DND-41 (cell line): ENCODE results near the gene BACH2.

Experiments
- ATAC-seq: fragments of 200-7000 bp; cut with Tn5 transposase; 3 replicates; pipeline ENCODE4 v1.9.1; 2021; ENCODE audit warnings: low read depth; ENCODE audit not compliant: insufficient read depth
- DNase-seq: peaks from one replicate; pipeline ENCODE4 v3.0.0-alpha.2; 2020
- H2AFZ ChIP-seq: 2 replicates; pipeline ENCODE4 v1.6.0; 2012; ENCODE audit warnings: low read depth, low read length
- H3K27ac ChIP-seq: 2 replicates; pipeline ENCODE4 v1.5.1; 2012; ENCODE audit warnings: low read length, inconsistent platforms
- H3K27me3 ChIP-seq: fragments of 200-600 bp; sonication (generic); 2 replicates; pipeline ENCODE4 v1.6.0; 2012; ENCODE audit warnings: low read length, mild to moderate bottlenecking, inconsistent platforms; ENCODE audit not compliant: insufficient read depth, poor library complexity
- H3K36me3 ChIP-seq: 2 replicates; pipeline ENCODE4 v1.5.1; 2012; ENCODE audit warnings: low read length, inconsistent platforms; ENCODE audit not compliant: insufficient read depth
- H3K4me1 ChIP-seq: 2 replicates; pipeline ENCODE4 v1.5.1; 2012; ENCODE audit warnings: mild to moderate bottlenecking, low read length; ENCODE audit not compliant: insufficient read depth
- H3K4me2 ChIP-seq: 2 replicates; pipeline ENCODE4 v1.6.0; 2012; ENCODE audit warnings: mild to moderate bottlenecking, moderate library complexity, low read length, inconsistent platforms; ENCODE audit not compliant: insufficient read depth
- H3K4me3 ChIP-seq, 2 experiments: fragments of 200-600 bp in 1 of 2; shearing (Covaris generic) in 1 of 2; 2 replicates each; pipeline ENCODE4 v1.5.1; 2012 to 2016; ENCODE audit warnings: inconsistent platforms in 2 of 2, low read length in 2 of 2, mild to moderate bottlenecking in 2 of 2, low read depth in 1 of 2, moderate library complexity in 1 of 2
- H3K79me2 ChIP-seq: 2 replicates; pipeline ENCODE4 v1.6.0; 2012; ENCODE audit warnings: low read length, inconsistent platforms; ENCODE audit not compliant: insufficient read depth
- H3K9ac ChIP-seq: 2 replicates; pipeline ENCODE4 v1.6.0; 2012; ENCODE audit warnings: low read depth, mild to moderate bottlenecking, inconsistent platforms, low read length, moderate library complexity
- H3K9me3 ChIP-seq: 2 replicates; pipeline ENCODE4 v1.5.1; 2012; ENCODE audit warnings: low read length, moderate library complexity, mild to moderate bottlenecking, inconsistent platforms; ENCODE audit not compliant: insufficient read depth, severe bottlenecking
- H4K20me1 ChIP-seq: 2 replicates; pipeline ENCODE4 v1.6.0; 2012; ENCODE audit warnings: low read length; ENCODE audit not compliant: insufficient read depth
- EZH2 ChIP-seq: IDR thresholded peaks from 3 replicates; pipeline ENCODE4 v1.6.1; 2012; ENCODE audit warnings: borderline replicate concordance, low read depth, mild to moderate bottlenecking, moderate library complexity, low read length, inconsistent platforms; ENCODE audit not compliant: severe bottlenecking
- TF ChIP-seq, protein P1 (sequence below): IDR thresholded peaks from 2 replicates; pipeline ENCODE4 v1.5.1; 2012; ENCODE audit warnings: borderline replicate concordance, low read length, moderate library complexity, mild to moderate bottlenecking; ENCODE audit not compliant: poor library complexity, severe bottlenecking; ENCODE audit errors: extremely low read depth

BACH2 gene

DNA sequence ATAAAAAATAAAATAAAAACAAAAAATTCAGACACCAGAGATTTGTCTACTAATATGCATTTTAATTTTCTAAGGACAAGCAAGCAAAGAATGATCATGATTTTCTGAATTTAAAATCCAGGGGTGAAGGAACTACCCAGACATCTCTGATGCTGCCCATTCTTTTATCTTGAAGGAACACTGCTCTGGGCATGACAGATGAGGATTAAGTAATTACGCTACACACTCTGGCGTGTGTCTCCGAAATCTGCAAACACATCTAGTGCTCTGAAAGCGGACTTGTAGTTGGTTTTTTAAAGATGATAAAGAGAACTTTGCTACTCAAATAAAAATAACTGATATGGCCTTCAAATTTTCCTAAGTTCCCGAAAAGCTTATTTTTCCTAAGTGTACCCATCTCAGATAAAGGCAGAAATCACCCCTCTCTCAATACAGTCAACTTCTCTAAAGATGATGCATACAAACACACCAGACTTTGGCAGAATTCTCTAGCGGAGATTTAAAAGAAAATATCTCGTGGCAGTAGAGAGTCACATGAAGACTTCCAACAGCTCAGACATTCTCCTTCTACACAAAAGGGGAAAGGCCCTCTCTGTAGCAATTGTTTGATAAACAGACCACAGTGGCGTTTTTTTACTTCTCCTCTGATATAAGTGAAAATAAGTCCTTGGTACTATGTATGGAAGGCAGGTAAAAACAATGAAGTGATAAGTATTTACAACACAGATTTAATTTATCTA, 133.8 kb downstream of the BACH2 start:
- no peaks in the 10 kb centered on the region for H3K79me2 ChIP-seq
- ATAC-seq (no peak), DNase-seq (no peak)
- TF ChIP-seq EZH2 = no peak
- TF ChIP-seq, protein P1, sequence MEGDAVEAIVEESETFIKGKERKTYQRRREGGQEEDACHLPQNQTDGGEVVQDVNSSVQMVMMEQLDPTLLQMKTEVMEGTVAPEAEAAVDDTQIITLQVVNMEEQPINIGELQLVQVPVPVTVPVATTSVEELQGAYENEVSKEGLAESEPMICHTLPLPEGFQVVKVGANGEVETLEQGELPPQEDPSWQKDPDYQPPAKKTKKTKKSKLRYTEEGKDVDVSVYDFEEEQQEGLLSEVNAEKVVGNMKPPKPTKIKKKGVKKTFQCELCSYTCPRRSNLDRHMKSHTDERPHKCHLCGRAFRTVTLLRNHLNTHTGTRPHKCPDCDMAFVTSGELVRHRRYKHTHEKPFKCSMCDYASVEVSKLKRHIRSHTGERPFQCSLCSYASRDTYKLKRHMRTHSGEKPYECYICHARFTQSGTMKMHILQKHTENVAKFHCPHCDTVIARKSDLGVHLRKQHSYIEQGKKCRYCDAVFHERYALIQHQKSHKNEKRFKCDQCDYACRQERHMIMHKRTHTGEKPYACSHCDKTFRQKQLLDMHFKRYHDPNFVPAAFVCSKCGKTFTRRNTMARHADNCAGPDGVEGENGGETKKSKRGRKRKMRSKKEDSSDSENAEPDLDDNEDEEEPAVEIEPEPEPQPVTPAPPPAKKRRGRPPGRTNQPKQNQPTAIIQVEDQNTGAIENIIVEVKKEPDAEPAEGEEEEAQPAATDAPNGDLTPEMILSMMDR = no peak
- 0 out of 2 replicates have a peak, but pooled peaks cover 4% of the 10 kb centered on the region for H3K4me1 ChIP-seq
- H3K9me3 ChIP-seq = no peaks in the 10 kb centered on the region
- H4K20me1 ChIP-seq = no peaks in the 10 kb centered on the region
- H3K9ac ChIP-seq = no peak overlapping the region
- no peak overlapping the region for H3K27ac ChIP-seq
- H3K27me3 ChIP-seq = no peaks in the 10 kb centered on the region
- H3K4me2 ChIP-seq = no peak overlapping the region
- no peaks in the 10 kb centered on the region for H3K36me3 ChIP-seq
- no peak overlapping the region for H2AFZ ChIP-seq
- H3K4me3 ChIP-seq = no peak overlapping the region

DNA sequence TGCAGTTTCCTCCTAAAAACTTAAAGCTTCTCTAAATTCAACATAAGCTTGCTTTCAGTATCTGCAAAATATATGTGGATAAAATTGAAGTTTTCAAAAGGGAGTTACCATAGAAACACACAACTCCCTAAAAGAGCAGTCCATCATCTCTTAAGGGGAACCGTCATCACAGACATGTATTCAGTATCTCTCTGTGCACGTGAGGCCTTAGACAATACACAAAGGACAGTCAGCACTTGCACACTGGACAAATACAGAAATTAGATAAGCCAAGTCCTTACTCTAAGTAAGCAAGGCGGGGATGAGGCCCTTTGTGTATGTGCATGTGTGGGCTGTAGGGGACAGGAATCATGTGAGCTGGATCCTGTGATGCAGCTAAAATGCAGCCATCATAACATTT, 136.6 kb downstream of the BACH2 start:
- Histone ChIP-seq H3K4me1 (no peaks in the 10 kb centered on the region), H3K9me3 (no peaks in the 10 kb centered on the region), H3K9ac (no peak overlapping the region), H3K27ac (no peak overlapping the region), H3K27me3 (no peaks in the 10 kb centered on the region), H3K79me2 (no peaks in the 10 kb centered on the region), H3K4me2 (no peak overlapping the region), H3K36me3 (no peaks in the 10 kb centered on the region), H3K4me3 (no peak overlapping the region), H4K20me1 (no peaks in the 10 kb centered on the region), H2AFZ (no peak overlapping the region)
- TF ChIP-seq EZH2 = no peak
- TF ChIP-seq, protein P1 = no peak
- no peak for DNase-seq
- ATAC-seq = no peak

DNA sequence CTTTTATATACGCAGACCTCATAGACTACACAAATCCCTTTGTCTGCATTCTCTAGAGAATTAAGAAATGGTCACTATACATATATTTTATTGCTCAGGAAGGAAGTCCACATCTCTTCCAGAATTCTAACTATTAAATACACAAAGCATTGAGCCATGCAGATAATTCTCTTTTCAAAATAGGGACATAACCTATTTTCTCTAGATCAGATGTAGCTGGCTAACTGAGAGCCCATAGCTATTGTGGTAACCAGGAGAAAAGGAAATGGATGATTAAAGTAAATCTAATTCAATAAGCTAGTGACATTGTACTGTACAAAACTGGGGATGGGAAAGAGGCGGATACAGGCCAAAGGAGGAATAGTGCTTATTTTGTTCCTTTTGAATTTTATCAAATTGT, 137.2 kb downstream of the BACH2 start:
- no peak overlapping the region for H2AFZ ChIP-seq
- TF ChIP-seq, protein P1 = no peak
- H3K9me3 ChIP-seq = no peaks in the 10 kb centered on the region
- H3K27ac ChIP-seq = no peak overlapping the region
- H3K4me3 ChIP-seq = no peak overlapping the region
- H3K4me2 ChIP-seq = no peak overlapping the region
- H3K79me2 ChIP-seq = no peaks in the 10 kb centered on the region
- no peaks in the 10 kb centered on the region for H3K27me3 ChIP-seq
- H3K36me3 ChIP-seq = no peaks in the 10 kb centered on the region
- no peak for ATAC-seq
- DNase-seq = no peak
- H4K20me1 ChIP-seq = no peaks in the 10 kb centered on the region
- no peak overlapping the region for H3K9ac ChIP-seq
- H3K4me1 ChIP-seq = no peaks in the 10 kb centered on the region

DNA sequence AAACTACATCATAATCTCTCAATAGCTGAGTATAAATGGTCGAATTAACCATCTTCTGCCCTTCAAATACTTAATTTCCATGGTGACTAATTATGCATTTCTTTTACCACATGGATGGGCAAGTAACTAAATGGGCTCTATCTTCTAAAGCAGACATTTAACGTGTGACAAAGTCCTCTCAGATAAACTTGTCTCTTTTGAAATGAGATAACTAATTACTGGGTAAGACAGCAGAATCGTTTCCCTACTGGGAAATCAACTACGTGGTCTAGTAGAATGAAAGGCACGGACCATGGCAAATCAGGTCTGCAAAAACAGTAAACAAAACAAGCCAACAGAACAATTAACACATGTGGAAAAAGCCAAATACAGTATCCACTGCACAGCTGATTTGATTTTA, 137.7 kb downstream of the BACH2 start:
- H3K27me3 ChIP-seq = no peaks in the 10 kb centered on the region
- no peaks in the 10 kb centered on the region for H3K79me2 ChIP-seq
- DNase-seq (no peak), ATAC-seq (no peak)
- no peak overlapping the region for H3K9ac ChIP-seq
- no peaks in the 10 kb centered on the region for H3K4me1 ChIP-seq
- TF ChIP-seq, protein P1 = no peak
- no peak for TF ChIP-seq EZH2
- no peak overlapping the region for H3K4me2 ChIP-seq
- no peak overlapping the region for H3K27ac ChIP-seq
- no peaks in the 10 kb centered on the region for H3K36me3 ChIP-seq
- no peak overlapping the region for H3K4me3 ChIP-seq
- no peaks in the 10 kb centered on the region for H4K20me1 ChIP-seq
- no peaks in the 10 kb centered on the region for H3K9me3 ChIP-seq
- no peak overlapping the region for H2AFZ ChIP-seq
